ENCODE results near the gene PLEKHH2. TPM values are rescaled to one million over a fixed set of nuclear protein-coding genes. Genes with fewer than 3 reads are reported as not detected.

PLEKHH2 gene
- total RNA-seq, 2 donors from 2014 or later, result 5.0 to 5.3 TPM

GRCh38 chr2:43648994-43649701 is 12.1 kb downstream of the PLEKHH2 start:
- TF ChIP-seq, protein P1, sequence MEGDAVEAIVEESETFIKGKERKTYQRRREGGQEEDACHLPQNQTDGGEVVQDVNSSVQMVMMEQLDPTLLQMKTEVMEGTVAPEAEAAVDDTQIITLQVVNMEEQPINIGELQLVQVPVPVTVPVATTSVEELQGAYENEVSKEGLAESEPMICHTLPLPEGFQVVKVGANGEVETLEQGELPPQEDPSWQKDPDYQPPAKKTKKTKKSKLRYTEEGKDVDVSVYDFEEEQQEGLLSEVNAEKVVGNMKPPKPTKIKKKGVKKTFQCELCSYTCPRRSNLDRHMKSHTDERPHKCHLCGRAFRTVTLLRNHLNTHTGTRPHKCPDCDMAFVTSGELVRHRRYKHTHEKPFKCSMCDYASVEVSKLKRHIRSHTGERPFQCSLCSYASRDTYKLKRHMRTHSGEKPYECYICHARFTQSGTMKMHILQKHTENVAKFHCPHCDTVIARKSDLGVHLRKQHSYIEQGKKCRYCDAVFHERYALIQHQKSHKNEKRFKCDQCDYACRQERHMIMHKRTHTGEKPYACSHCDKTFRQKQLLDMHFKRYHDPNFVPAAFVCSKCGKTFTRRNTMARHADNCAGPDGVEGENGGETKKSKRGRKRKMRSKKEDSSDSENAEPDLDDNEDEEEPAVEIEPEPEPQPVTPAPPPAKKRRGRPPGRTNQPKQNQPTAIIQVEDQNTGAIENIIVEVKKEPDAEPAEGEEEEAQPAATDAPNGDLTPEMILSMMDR (conservative IDR thresholded peaks at IDR 0.05), result no peak
- Histone ChIP-seq H3K36me3 (ENCODE audit: control insufficient read depth, insufficient read depth, low read length) (no peaks in the 10 kb centered on the region), H3K9ac (ENCODE audit: extremely low read depth, low read length, poor library complexity, severe bottlenecking) (no peak overlapping the region), H3K27me3 (ENCODE audit: control insufficient read depth, insufficient read depth, low read length, poor library complexity, severe bottlenecking) (no peaks in the 10 kb centered on the region), H3K4me1 (ENCODE audit: control insufficient read depth, insufficient read depth, low read length) (no peaks in the 10 kb centered on the region), H3K4me3 (ENCODE audit: low read length) (no peak overlapping the region), H3K9me3 (ENCODE audit: control insufficient read depth, low read length) (no peaks in the 10 kb centered on the region), H3K27ac (ENCODE audit: low read depth, low read length) (no peak overlapping the region)
- Mint-ChIP-seq H3K9me3 (no peaks in the 10 kb centered on the region), H3K27me3 (ENCODE audit: insufficient read depth) (no peaks in the 10 kb centered on the region), H3K27ac (no peak overlapping the region), H3K36me3 (ENCODE audit: low read depth) (no peaks in the 10 kb centered on the region), H3K4me3 (no peak overlapping the region), H3K4me1 (no peaks in the 10 kb centered on the region)
- WGBS, 2 experiments (ENCODE audit: insufficient coverage in 1 of 2, insufficient read length in 1 of 2), result 96% methylated on average over 2 of the region's 3 CpGs; no CpG with 5 or more reads in 1 of the 2 experiments
- DNase-seq, result no peak

GRCh38 chr2:43653506-43653905 is 16.4 kb downstream of the PLEKHH2 start:
- H3K9me3 ChIP-seq (ENCODE audit: control insufficient read depth, low read length), result no peaks in the 10 kb centered on the region
- Mint-ChIP-seq H3K36me3 (ENCODE audit: low read depth) (no peaks in the 10 kb centered on the region), H3K27ac (no peak overlapping the region)

DNA sequence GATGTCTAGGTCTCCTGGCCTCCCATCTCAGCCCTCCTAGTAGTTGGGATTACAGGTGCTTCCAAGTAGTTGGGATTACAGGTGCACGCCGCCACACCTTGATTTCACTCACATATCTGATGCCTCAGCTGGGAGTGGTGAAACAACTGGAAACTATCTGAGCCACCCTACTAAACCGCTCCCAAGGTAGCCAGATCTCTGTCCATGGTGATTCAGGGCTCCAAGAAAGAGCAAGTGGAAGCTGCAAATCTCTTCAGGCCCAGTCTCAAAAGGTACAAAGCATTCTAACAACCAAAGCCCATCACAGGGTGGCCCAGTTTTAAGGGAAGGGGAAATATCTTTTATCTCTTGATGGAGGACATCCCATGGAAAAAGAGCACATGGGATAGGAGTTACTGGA is 20.2 kb downstream of the PLEKHH2 start:
- no peak overlapping the region for H3K4me3 ChIP-seq (ENCODE audit: low read length)
- Mint-ChIP-seq H3K9me3 (peaks cover 5% of the 10 kb centered on the region), H3K27me3 (ENCODE audit: insufficient read depth) (no peaks in the 10 kb centered on the region), H3K36me3 (ENCODE audit: low read depth) (no peaks in the 10 kb centered on the region), H3K4me1 (no peaks in the 10 kb centered on the region), H3K27ac (no peak overlapping the region), H3K4me3 (no peak overlapping the region)
- TF ChIP-seq, protein P1 (conservative IDR thresholded peaks at IDR 0.05), result no peak
- H3K36me3 ChIP-seq (ENCODE audit: control insufficient read depth, insufficient read depth, low read length), result no peaks in the 10 kb centered on the region
- no peak overlapping the region for H3K27ac ChIP-seq (ENCODE audit: low read depth, low read length)
- 94 to 95% methylated on average over 3 of the region's 3 CpGs for WGBS, 2 experiments (ENCODE audit: insufficient coverage in 1 of 2, insufficient read length in 1 of 2)
- no peaks in the 10 kb centered on the region for H3K9me3 ChIP-seq (ENCODE audit: control insufficient read depth, low read length)
- no peak overlapping the region for H3K9ac ChIP-seq (ENCODE audit: extremely low read depth, low read length, poor library complexity, severe bottlenecking)
- no peaks in the 10 kb centered on the region for H3K4me1 ChIP-seq (ENCODE audit: control insufficient read depth, insufficient read depth, low read length)
- no peaks in the 10 kb centered on the region for H3K27me3 ChIP-seq (ENCODE audit: control insufficient read depth, insufficient read depth, low read length, poor library complexity, severe bottlenecking)
- DNase-seq, result no peak

More at GRCh38 chr2:43653506-43653905, 16.4 kb downstream of the PLEKHH2 start:
- no peak for DNase-seq
- Histone ChIP-seq H3K4me1 (ENCODE audit: control insufficient read depth, insufficient read depth, low read length) (no peaks in the 10 kb centered on the region), H3K27ac (ENCODE audit: low read depth, low read length) (no peak overlapping the region), H3K4me3 (ENCODE audit: low read length) (no peak overlapping the region), H3K36me3 (ENCODE audit: control insufficient read depth, insufficient read depth, low read length) (no peaks in the 10 kb centered on the region), H3K9ac (ENCODE audit: extremely low read depth, low read length, poor library complexity, severe bottlenecking) (no peak overlapping the region), H3K27me3 (ENCODE audit: control insufficient read depth, insufficient read depth, low read length, poor library complexity, severe bottlenecking) (no peaks in the 10 kb centered on the region)
- 88 to 91% methylated on average over 1 to 2 of the region's 2 CpGs for WGBS, 2 experiments (ENCODE audit: insufficient coverage in 1 of 2, insufficient read length in 1 of 2)
- Mint-ChIP-seq H3K9me3 (no peaks in the 10 kb centered on the region), H3K4me1 (no peaks in the 10 kb centered on the region), H3K27me3 (ENCODE audit: insufficient read depth) (no peaks in the 10 kb centered on the region), H3K4me3 (no peak overlapping the region)
- TF ChIP-seq, protein P1 (conservative IDR thresholded peaks at IDR 0.05), result no peak

All from endodermal cell (in vitro differentiated cells).